ENCODE data around the gene WWOX.
"Not testable (repeated sequence)": the region's sequence is repeated elsewhere in the genome, so short reads cannot be mapped to it uniquely, and the experiment has no call there.

Gene WWOX

GRCh38 chr16:78690510-78690909 lies 591.1 kb downstream of the WWOX start:
- no peak for DNase-seq (ENCODE audit: low spot score)

DNA sequence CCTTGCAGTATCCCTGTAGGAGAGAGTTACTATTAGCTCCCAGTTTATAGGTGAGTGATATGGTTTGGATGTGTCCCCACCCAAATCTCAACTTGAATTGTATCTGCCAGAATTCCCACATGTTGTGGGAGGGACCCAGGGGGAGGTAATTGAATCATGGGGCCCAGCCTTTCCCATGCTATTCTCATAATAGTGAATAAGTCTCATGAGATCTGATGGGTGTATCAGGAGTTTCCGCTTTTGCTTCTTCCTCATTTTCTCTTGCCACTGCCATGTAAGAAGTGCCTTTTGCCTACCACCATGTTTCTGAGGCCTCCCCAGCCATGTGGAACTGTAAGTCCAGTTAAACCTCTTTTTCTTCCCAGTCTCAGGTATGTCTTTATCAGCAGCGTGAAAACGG lies 592.3 kb downstream of the WWOX start:
- not testable (repeated sequence) for DNase-seq (ENCODE audit: low spot score)

DNA sequence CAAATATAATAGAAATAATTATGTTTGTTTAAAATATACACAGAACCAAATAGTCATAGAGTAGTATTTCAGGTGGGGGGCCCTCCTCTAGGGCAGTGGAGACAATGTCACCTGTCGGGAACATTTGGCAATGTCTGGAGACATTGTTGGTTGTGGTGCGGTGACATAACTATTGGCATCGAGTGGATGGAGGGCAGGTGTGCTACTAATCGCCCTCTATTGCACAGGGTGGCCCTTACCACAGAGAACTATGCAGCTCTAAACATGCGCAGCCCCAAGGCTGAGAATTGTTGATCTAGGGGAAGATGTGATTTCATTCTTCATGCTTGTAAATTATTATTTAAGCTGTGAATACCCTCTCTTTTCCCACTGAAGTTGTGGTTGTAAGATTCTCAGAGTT lies 594.0 kb downstream of the WWOX start:
- DNase-seq (ENCODE audit: low spot score) = no peak

DNA sequence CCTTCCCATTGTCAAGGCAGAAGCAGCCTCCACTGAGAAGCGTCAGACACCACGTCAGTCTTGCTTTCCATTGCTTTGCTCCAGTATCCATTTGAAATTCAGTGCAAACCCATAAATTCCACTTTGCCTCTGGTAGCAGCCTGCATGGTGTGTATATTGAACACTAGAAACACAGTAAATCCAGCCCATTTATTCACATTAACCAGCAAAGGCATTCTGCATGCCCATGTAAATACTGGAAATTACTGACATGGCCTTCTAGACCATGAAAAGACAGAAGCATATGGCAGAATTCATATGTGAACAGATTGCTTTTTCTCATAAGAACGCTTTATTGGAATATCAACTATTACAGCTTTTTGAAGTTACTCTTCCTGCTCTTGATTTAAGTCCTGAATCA lies 595.0 kb downstream of the WWOX start:
- DNase-seq (ENCODE audit: low spot score) = no peak

DNA sequence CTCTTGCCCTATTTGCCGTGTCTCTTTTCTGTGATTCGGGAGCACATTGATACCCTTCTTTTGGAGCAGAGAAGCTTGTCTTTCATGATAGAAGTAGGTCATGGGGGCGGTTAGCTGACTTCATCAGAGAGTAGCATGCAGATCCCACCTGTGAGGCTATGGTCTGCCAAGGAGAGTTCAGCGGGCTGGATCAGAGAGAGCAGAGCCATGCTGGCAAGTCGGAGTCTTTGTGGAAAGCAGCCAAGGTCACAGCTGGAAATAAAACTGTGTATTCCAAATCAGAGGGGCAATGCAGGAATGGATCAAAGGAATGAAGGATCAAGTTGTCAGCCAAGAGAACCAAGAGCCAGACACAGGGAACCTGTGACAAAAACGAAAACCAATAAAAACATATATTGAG lies 595.9 kb downstream of the WWOX start:
- no peak for DNase-seq (ENCODE audit: low spot score)

DNA sequence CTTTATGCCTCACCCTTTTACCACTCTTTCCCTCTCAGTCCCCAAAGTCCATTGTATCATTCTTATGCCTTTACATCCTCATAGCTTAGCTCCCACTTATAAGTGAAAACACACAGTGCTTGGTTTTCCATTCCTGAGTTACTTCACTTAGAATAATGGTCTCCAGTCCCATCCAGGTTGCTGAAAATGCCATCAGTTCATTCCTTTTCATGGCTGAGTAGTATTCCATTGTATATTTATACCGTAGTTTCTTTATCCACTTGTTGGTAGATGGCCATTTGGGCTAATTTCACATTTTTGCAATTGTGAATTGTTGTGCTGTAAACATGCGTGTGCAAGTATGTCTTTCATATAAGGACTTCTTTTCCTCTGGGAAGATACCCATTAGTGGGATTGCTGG lies 597.3 kb downstream of the WWOX start:
- no peak for DNase-seq (ENCODE audit: low spot score)

GRCh38 chr16:78697426-78697825 lies 598.0 kb downstream of the WWOX start:
- DNase-seq (ENCODE audit: low spot score) = no peak

DNA sequence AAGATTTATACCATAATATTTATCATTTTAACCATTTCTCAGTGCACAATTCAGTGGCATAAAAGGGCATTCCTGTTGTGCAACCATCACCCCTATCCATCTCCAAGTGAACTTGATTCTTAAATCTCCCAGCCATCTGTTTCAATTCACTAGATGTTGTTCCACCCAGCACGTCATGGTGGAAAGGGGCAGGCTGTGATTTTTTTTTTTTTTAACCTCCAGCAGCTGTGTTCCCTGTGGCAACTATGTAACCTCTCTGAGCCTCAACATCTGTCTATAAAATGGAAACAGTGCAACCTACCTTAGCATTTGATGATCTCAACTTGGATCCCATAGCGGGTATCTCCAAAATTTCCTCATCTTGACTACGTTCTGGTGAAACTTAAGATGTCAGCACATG lies 604.5 kb downstream of the WWOX start:
- DNase-seq (ENCODE audit: low spot score) = no peak

GRCh38 chr16:78704416-78704815 lies 605.0 kb downstream of the WWOX start:
- DNase-seq (ENCODE audit: low spot score) = no peak

- DNase-seq (ENCODE audit: low spot score) = no peak
These were observed 606.2 kb downstream of the WWOX start for GRCh38 chr16:78705694-78706093.

DNA sequence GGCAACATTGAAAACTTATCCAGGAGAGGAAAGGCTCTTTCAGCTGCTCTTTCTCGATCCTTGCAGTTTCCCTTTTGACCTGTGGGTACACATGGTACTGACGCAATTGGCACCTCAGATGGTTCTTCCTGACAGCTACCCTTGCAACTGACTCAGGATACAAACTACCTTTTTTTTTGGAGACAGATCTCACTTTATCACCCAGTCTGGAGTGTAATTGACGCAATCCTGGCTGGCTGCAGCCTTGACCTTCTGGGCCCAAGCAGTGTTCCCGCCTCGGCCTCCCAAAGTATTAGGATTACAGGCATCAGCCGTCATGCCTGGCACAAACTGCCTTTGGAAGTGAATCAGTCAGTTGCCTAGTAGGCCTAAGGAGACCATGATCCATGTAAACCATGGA lies 607.2 kb downstream of the WWOX start:
- DNase-seq (ENCODE audit: low spot score) = no peak

GRCh38 chr16:78709137-78709884 lies 609.9 kb downstream of the WWOX start:
- no peak for DNase-seq (ENCODE audit: low spot score)

DNA sequence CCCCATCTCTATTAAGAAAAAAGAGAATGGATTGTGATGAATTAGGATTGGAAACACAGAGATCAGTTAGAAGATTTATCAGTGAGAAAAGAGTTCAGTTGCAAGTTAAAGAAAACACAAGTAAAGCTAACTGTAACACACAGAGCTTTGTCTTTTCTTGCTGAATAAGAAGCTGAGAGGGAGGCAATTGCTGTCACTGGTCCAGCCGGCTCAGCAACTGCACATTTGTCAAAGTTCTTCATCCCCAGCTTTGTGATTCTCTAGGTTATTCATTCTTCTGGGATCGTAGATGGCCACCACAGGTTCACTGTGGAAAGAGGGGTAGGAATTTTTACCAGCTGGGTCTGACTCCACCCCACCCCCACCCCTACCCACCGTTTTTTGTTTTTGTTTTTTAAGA lies 615.7 kb downstream of the WWOX start:
- DNase-seq (ENCODE audit: low spot score) = no peak

DNA sequence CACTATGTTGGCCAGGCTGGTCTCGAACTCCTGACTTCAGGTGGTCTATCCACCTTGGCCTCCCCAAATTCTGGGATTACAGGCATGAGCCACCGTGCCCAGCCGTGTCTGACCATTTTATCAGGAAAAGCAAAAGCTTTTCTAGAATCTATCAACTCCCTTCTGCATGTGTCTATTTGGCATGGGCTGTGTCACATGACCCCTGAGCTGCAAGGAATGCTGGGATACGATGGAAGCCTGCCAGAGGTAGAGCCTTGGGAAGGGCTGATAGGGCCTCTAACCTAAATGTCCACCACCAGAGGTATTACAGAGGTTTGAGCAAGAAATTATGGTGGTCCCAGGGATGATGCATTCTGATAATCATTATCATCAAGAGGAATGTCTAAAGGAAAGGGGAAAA lies 616.2 kb downstream of the WWOX start:
- no peak for DNase-seq (ENCODE audit: low spot score)

DNA sequence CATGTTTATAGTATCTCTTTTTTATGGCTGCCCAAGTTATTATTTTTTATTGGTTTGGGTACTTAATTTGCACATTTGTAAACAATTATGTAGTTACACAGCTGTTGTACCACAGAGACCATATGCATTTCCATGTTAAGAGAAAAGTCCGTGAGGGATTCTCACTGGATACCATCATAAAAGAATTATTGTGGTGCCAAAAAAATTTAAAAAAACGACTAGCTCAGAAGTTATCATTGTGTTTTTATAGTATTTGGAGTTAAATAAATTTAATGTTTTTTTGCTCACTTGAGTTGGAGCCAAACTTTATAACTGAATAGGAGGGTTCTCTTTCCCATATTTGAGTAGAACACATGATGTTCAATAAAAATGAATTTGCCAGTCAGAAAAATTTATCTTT lies 618.7 kb downstream of the WWOX start:
- DNase-seq (ENCODE audit: low spot score) = no peak

GRCh38 chr16:78720416-78720815 lies 621.0 kb downstream of the WWOX start:
- DNase-seq (ENCODE audit: low spot score) = no peak

DNA sequence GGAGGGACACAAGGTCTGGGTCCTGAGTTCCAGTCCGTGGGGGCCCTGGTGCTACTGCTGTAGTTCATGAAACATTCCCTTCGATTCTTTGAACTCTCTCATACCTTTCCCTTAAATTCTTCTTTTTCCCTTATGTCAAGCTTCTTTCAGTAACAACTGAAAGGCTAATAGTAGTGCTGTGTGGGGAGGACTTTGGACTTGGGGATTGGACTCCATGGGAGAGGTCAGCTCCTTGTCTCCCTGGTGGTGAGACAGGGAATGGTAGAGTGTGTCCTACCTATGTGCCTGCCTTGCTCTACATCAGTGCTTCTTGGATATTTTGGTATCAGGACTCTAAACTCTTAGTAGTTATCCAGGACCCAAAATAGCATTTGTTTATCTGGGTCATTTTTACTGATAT lies 628.1 kb downstream of the WWOX start:
- DNase-seq (ENCODE audit: low spot score) = no peak

GRCh38 chr16:78729687-78730086 lies 630.2 kb downstream of the WWOX start:
- DNase-seq (ENCODE audit: low spot score) = no peak

DNA sequence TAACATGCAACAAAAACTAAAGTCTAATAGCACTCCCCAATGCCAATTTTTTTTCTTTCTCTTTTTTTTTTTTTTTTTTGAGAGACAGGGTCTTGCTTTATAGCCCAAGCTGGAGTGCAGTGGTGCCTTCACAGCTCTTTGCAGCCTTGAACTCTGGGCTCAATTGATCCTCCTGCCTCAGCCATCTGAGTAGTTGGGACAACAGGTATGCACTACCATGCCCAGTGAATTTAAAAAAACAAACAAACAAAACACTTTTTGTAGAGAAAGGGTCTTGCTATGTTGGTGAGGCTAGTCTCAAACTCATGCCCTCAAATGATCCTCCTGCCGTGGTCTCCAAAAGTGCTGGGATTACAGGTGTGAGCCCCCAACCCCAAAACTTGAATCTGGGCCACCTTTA lies 632.3 kb downstream of the WWOX start:
- DNase-seq (ENCODE audit: low spot score) = no peak

- no peak for DNase-seq (ENCODE audit: low spot score)
These were observed 633.2 kb downstream of the WWOX start for GRCh38 chr16:78732696-78733095.

GRCh38 chr16:78735337-78735736 lies 635.9 kb downstream of the WWOX start:
- no peak for DNase-seq (ENCODE audit: low spot score)

- no peak for DNase-seq (ENCODE audit: low spot score)
These were observed 638.2 kb downstream of the WWOX start for GRCh38 chr16:78737630-78738029.

DNA sequence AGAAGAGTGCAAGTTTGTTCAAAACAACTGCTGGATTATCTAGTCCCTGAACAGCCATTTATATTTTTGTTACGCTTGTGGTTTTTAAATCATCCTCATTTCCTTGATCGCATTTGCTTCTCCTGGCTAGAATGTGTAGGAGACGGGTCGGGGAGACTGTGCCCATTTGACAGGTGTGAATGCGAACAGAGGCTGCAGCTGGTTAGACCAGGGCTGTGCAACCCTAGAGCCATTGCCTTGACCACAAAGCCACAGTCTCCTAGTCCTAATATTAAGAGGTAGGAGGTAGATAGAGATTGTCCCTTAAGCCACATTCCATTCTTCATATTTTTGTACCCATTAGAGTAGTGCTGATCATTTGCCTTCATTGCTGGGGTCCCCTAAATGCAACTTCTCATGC lies 639.1 kb downstream of the WWOX start:
- no peak for DNase-seq (ENCODE audit: low spot score)

- DNase-seq (ENCODE audit: low spot score) = no peak
These were observed 640.8 kb downstream of the WWOX start for GRCh38 chr16:78740269-78740668.
